ENCODE measurements around the gene PGM1.

PGM1 gene

GRCh38 chr1:63705078-63705477 lies 111.9 kb downstream of the PGM1 start:
- DNase-seq, result no peak

- DNase-seq, result no peak
These were observed 116.1 kb downstream of the PGM1 start for GRCh38 chr1:63709267-63709828.

All from activated CD4-positive, alpha-beta T cell treated with anti-CD3 and anti-CD28 coated beads for 1 hour (primary cell).